Coronary artery (tissue), 2 donors: ENCODE data around the gene CANT1.

Source experiments
- DNase-seq: peaks from one replicate; pipeline ENCODE4 v3.0.0-alpha.2; 2017; ENCODE audit warnings: low spot score
- H3K27ac ChIP-seq, 2 donors: fragments of 200-600 bp; sonication (generic); one replicate each; pipeline ENCODE4 v1.5.1; 2016 to 2019
- H3K4me3 ChIP-seq: fragments of 200-600 bp; sonication (generic); 2 replicates; pipeline ENCODE4 v1.5.1; 2016; ENCODE audit warnings: mild to moderate bottlenecking, moderate library complexity
- CTCF ChIP-seq: fragments of 200-600 bp; sonication (generic); IDR thresholded peaks from one replicate; pipeline ENCODE4 v1.5.1; 2019; ENCODE audit warnings: antibody characterized with exemption

CANT1 gene

GRCh38 chr17:78986048-78986648, 23.4 kb downstream of the CANT1 start:
- H3K27ac ChIP-seq = peak overlapping the region; percentile 19 to 84
- TF ChIP-seq CTCF = no peak
- H3K4me3 ChIP-seq = peak overlapping the region; percentile 65
- DNase-seq = no peak

- DNase-seq = no peak
- peak overlapping the region in 1 of 2 donors; percentile 28 for H3K27ac ChIP-seq
- no peak for TF ChIP-seq CTCF
- no peak overlapping the region for H3K4me3 ChIP-seq
Observed at GRCh38 chr17:78985395-78985794, 24.2 kb downstream of the CANT1 start.

- no peak overlapping the region for H3K27ac ChIP-seq
- H3K4me3 ChIP-seq = no peak overlapping the region
- no peak for DNase-seq
- no peak for TF ChIP-seq CTCF
Observed at GRCh38 chr17:78981010-78981888, 28.3 kb downstream of the CANT1 start.

- H3K4me3 ChIP-seq = no peak overlapping the region
- H3K27ac ChIP-seq = peak overlapping the region; percentile 25 to 78
- TF ChIP-seq CTCF = no peak
- DNase-seq = no peak
Observed at GRCh38 chr17:78980624-78980972, 29.0 kb downstream of the CANT1 start.

GRCh38 chr17:78979780-78980623, 29.6 kb downstream of the CANT1 start, which contains the start of gene LGALS3BP:
LGALS3BP (minus strand) TSS chr17:78979923; CDS start chr17:78977191, 2,732 bp downstream.
- DNase-seq = peak; percentile 86
- Histone ChIP-seq H3K4me3 (peak within 1 kb of the TSS; percentile 52), H3K27ac (peak within 1 kb of the TSS; percentile 25 to 78)
- TF ChIP-seq CTCF = no peak

- peak overlapping the region; percentile 31 for H3K4me3 ChIP-seq
- H3K27ac ChIP-seq = peak overlapping the region in 1 of 2 donors; percentile 88
- DNase-seq = no peak
- TF ChIP-seq CTCF = no peak
Observed at GRCh38 chr17:78977997-78978973, 31.3 kb downstream of the CANT1 start.
